Tibial nerve (tissue), 3 donors: ENCODE data around the gene NR4A3.

ENCODE experiments used
- CTCF ChIP-seq, 5 experiments: fragments of 200-600 bp in 3 of 5; fragments of 450-650 bp in 2 of 5; sonication (generic) in 3 of 5; IDR thresholded peaks; one replicate each; pipeline ENCODE4 v1.5.1; 2016 to 2019; ENCODE audit warnings: antibody characterized with exemption in 5 of 5, mild to moderate bottlenecking in 3 of 5, moderate library complexity in 2 of 5
- POLR2A ChIP-seq, 2 donors: fragments of 450-650 bp; IDR thresholded peaks; one replicate each; pipeline ENCODE4 v1.6.1; 2017; ENCODE audit warnings: antibody characterized with exemption in 2 of 2, mild to moderate bottlenecking in 2 of 2, moderate library complexity in 2 of 2

GRCh38 chr9:99867968-99868367, 46.3 kb downstream of the NR4A3 start:
- TF ChIP-seq CTCF (IDR thresholded peaks at IDR 0.05) = no peak
- TF ChIP-seq POLR2A (IDR thresholded peaks at IDR 0.05) = no peak
